ENCODE measurements around the gene N4BP3.

The N4BP3 gene

DNA sequence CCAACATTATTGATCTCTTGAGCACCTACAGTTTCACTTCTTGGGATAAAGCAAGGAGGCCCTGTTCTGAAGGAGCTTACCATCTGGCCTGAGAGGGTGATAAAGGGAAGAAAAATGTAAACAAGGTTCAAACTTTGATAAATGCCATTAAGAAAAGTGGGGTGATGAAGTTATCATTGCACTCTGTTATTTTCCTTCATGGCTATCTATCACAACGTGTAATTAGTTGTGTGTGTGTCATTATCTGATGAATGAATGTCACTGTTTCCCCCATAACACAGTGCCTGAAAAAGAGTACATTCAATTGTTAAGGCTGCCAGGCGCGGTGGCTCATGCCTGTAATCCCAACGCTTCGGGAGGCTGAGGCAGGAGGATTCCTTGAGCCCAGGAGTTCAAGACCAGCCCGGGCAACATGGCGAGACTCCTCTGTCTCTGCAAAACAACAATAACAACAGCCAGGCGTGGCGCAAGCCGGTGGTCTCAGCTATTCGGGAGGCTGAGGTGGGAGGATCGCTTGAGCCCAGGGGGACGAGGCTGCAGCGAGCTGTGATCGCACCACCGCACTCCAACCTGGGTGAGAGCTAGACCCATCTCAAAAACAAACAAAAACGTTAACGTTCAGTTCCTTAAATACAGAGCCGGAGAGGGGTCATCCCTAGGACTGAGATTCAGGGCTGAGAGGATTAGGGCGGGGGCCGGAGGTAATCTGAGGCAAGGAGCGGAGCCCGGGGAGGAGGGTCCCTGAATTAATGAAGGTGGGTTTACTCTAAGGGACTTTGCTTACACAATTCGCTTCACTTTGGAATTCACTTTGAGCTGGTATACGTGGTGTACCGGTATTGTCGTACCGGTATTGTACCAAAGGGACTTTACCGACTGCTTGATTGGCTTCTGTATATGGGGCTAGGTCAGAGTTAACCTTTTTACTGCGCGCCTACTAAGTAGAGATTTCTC lies 39.4 kb downstream of the N4BP3 start:
- TF ChIP-seq, protein P1, sequence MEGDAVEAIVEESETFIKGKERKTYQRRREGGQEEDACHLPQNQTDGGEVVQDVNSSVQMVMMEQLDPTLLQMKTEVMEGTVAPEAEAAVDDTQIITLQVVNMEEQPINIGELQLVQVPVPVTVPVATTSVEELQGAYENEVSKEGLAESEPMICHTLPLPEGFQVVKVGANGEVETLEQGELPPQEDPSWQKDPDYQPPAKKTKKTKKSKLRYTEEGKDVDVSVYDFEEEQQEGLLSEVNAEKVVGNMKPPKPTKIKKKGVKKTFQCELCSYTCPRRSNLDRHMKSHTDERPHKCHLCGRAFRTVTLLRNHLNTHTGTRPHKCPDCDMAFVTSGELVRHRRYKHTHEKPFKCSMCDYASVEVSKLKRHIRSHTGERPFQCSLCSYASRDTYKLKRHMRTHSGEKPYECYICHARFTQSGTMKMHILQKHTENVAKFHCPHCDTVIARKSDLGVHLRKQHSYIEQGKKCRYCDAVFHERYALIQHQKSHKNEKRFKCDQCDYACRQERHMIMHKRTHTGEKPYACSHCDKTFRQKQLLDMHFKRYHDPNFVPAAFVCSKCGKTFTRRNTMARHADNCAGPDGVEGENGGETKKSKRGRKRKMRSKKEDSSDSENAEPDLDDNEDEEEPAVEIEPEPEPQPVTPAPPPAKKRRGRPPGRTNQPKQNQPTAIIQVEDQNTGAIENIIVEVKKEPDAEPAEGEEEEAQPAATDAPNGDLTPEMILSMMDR (IDR thresholded peaks at IDR 0.05; ENCODE audit: low read depth, low read length), result no peak
- in situ Hi-C loops (cut with HindIII; ENCODE audit: low sequenced_read_pairs), result no loop called here
- peak overlapping the region; percentile 91 for H3K4me3 ChIP-seq (ENCODE audit: low read depth, low read length)
- DNase-seq (ENCODE audit: low read depth, low spot score), result no peak

- DNase-seq (ENCODE audit: low read depth, low spot score), result peak; percentile 99
- peak within 1 kb of the TSS; percentile 91 for H3K4me3 ChIP-seq (ENCODE audit: low read depth, low read length)
- in situ Hi-C loops (cut with HindIII; ENCODE audit: low sequenced_read_pairs), result no loop called here
- TF ChIP-seq, protein P1 (IDR thresholded peaks at IDR 0.05; ENCODE audit: low read depth, low read length), result no peak
These were observed 40.4 kb downstream of the N4BP3 start, which contains the start of gene NHP2 for GRCh38 chr5:178153530-178154340. NHP2 (minus strand) TSS chr5:178153885; CDS start chr5:178153817, 68 bp downstream.

GRCh38 chr5:178155065-178155464 lies 41.7 kb downstream of the N4BP3 start:
- DNase-seq (ENCODE audit: low read depth, low spot score), result no peak
- H3K4me3 ChIP-seq (ENCODE audit: low read depth, low read length), result no peak overlapping the region
- TF ChIP-seq, protein P1 (IDR thresholded peaks at IDR 0.05; ENCODE audit: low read depth, low read length), result no peak
- in situ Hi-C loops (cut with HindIII; ENCODE audit: low sequenced_read_pairs), result no loop called here

GRCh38 chr5:178160176-178160575 lies 46.8 kb downstream of the N4BP3 start:
- no peak for DNase-seq (ENCODE audit: low read depth, low spot score)
- H3K4me3 ChIP-seq (ENCODE audit: low read depth, low read length), result no peak overlapping the region
- in situ Hi-C loops (cut with HindIII; ENCODE audit: low sequenced_read_pairs), result no loop called here
- TF ChIP-seq, protein P1 (IDR thresholded peaks at IDR 0.05; ENCODE audit: low read depth, low read length), result no peak

- DNase-seq (ENCODE audit: low read depth, low spot score), result no peak
- in situ Hi-C loops (cut with HindIII; ENCODE audit: low sequenced_read_pairs), result no loop called here
- no peak overlapping the region for H3K4me3 ChIP-seq (ENCODE audit: low read depth, low read length)
- TF ChIP-seq, protein P1 (IDR thresholded peaks at IDR 0.05; ENCODE audit: low read depth, low read length), result no peak
These were observed 49.1 kb downstream of the N4BP3 start for GRCh38 chr5:178162481-178162880.

Measured in astrocyte of the spinal cord (primary cell).